GM12878 (cell line): ENCODE results near the gene RNF40. TPM values are rescaled to one million over a fixed set of nuclear protein-coding genes. Genes with fewer than 3 reads are reported as not detected.

Experiments
- CBX5 ChIP-seq: sonication (generic); IDR thresholded peaks from 2 replicates; pipeline ENCODE4 v1.6.1; 2016; ENCODE audit warnings: low read depth, moderate library complexity, mild to moderate bottlenecking, inconsistent platforms
- MEF2A ChIP-seq: IDR thresholded peaks from 2 replicates; pipeline ENCODE4 v1.6.1; 2011; ENCODE audit warnings: low read depth, mild to moderate bottlenecking, low read length, moderate library complexity; ENCODE audit not compliant: insufficient read depth
- polyA plus RNA-seq, 11 experiments: library from polyadenylated mRNA; depleted of rRNA in 4 of 11; unstranded in 6 of 11; stranded (reverse) in 5 of 11; fragments of >200 nt; fragmentation: Nextera tagmentation in 4 of 11; fragmentation: Illumina TruSeq in 1 of 11; extraction: Ambion mirVana in 4 of 11; extraction: Trizol in 1 of 11; gene quantifications; 1 replicate in 1 of 11; 2 replicates in 10 of 11; pipeline versions ENCODE4 v1.2.1 to v1.2.3, GENCODE V29; 2011 to 2016; ENCODE audit warnings: inconsistent platforms in 2 of 11, missing spikeins in 2 of 11, low read depth in 1 of 11
- total RNA-seq, 4 experiments: library from RNA; depleted of rRNA in 3 of 4; stranded (reverse); fragments of >200 nt in 3 of 4; fragmentation: Illumina TruSeq in 1 of 4; extraction: Trizol in 1 of 4; gene quantifications; 2 replicates each; pipeline versions ENCODE4 v1.2.1 to v1.2.3, GENCODE V29; 2013 to 2021
- TF ChIP-seq, protein P1 (sequence below): fragments of 450-650 bp; formaldehyde crosslinking; IDR thresholded peaks from 2 replicates; pipeline ENCODE4 v1.4.0; 2020; ENCODE audit warnings: mild to moderate bottlenecking, moderate library complexity
- TF ChIP-seq, protein P2 (sequence below): fragments of 450-650 bp; IDR thresholded peaks from 2 replicates; pipeline ENCODE4 v1.6.1; 2017; ENCODE audit warnings: antibody characterized with exemption, mild to moderate bottlenecking, moderate library complexity

The RNF40 gene
- total and polyA plus RNA-seq, 10 of the 15 experiments (the other 5 are each of a cell fraction or from before 2014, with no cell fraction given) = 3.7 to 97.6 (median 58.4) TPM

DNA sequence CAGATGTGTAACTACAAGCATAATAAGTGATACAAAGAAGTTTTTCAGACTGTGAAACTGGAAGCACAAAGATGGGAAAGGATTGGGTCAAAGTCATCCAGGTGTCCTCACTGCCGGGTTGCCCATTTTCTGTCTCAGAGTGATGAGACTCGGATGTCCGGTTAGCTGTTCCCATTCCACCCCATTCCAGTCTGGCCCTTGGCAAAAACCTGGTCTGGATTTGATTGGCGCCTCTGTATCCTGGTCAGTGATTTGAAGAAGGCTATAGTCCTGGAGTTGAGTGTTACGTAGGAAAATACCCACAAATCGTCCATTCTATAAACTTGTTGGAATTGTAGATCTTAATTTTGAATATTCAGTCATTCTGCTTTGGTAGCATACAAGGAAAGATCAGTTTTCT lies 33.8 kb upstream of the RNF40 start (continued):
- TF ChIP-seq, protein P1, sequence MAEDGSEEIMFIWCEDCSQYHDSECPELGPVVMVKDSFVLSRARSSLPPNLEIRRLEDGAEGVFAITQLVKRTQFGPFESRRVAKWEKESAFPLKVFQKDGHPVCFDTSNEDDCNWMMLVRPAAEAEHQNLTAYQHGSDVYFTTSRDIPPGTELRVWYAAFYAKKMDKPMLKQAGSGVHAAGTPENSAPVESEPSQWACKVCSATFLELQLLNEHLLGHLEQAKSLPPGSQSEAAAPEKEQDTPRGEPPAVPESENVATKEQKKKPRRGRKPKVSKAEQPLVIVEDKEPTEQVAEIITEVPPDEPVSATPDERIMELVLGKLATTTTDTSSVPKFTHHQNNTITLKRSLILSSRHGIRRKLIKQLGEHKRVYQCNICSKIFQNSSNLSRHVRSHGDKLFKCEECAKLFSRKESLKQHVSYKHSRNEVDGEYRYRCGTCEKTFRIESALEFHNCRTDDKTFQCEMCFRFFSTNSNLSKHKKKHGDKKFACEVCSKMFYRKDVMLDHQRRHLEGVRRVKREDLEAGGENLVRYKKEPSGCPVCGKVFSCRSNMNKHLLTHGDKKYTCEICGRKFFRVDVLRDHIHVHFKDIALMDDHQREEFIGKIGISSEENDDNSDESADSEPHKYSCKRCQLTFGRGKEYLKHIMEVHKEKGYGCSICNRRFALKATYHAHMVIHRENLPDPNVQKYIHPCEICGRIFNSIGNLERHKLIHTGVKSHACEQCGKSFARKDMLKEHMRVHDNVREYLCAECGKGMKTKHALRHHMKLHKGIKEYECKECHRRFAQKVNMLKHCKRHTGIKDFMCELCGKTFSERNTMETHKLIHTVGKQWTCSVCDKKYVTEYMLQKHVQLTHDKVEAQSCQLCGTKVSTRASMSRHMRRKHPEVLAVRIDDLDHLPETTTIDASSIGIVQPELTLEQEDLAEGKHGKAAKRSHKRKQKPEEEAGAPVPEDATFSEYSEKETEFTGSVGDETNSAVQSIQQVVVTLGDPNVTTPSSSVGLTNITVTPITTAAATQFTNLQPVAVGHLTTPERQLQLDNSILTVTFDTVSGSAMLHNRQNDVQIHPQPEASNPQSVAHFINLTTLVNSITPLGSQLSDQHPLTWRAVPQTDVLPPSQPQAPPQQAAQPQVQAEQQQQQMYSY (CRISPR knock-in tag) = no peak
- TF ChIP-seq MEF2A (no peak), CBX5 (no peak)
- TF ChIP-seq, protein P2, sequence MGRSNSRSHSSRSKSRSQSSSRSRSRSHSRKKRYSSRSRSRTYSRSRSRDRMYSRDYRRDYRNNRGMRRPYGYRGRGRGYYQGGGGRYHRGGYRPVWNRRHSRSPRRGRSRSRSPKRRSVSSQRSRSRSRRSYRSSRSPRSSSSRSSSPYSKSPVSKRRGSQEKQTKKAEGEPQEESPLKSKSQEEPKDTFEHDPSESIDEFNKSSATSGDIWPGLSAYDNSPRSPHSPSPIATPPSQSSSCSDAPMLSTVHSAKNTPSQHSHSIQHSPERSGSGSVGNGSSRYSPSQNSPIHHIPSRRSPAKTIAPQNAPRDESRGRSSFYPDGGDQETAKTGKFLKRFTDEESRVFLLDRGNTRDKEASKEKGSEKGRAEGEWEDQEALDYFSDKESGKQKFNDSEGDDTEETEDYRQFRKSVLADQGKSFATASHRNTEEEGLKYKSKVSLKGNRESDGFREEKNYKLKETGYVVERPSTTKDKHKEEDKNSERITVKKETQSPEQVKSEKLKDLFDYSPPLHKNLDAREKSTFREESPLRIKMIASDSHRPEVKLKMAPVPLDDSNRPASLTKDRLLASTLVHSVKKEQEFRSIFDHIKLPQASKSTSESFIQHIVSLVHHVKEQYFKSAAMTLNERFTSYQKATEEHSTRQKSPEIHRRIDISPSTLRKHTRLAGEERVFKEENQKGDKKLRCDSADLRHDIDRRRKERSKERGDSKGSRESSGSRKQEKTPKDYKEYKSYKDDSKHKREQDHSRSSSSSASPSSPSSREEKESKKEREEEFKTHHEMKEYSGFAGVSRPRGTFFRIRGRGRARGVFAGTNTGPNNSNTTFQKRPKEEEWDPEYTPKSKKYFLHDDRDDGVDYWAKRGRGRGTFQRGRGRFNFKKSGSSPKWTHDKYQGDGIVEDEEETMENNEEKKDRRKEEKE = no peak
- TF ChIP-seq, all 136 proteins: peak for 0
